GM19193 (cell line): ENCODE data around the gene ZNF550.
A peak's percentile ranks its signal among the peaks of the same experiment; 100 is the strongest.

Experiments
- POLR2A ChIP-seq: IDR thresholded peaks from 4 replicates; pipeline ENCODE4 v1.6.1; 2011; ENCODE audit not compliant: insufficient read depth, insufficient read length; ENCODE audit errors: extremely low read depth

Gene ZNF550

GRCh38 chr19:57559404-57560025, at the start of gene ZNF550:
TSS of gene ZNF550 (minus strand) at chr19:57559863. CDS start at chr19:57559682, 181 bp downstream.
- peak; percentile 66 for TF ChIP-seq POLR2A

DNA sequence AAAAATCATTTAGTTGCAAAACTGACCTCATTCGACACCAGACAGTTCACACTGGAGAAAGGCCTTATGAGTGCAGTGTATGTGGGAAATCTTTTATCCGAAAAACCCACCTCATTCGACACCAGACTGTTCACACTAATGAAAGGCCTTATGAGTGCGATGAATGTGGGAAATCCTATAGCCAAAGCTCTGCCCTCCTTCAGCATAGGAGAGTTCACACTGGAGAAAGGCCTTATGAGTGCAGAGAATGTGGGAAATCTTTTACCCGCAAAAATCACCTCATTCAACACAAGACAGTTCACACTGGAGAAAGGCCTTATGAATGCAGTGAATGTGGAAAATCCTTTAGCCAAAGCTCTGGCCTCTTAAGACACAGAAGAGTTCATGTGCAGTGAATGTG, 47.3 kb upstream of the ZNF550 start:
- no peak for TF ChIP-seq POLR2A

DNA sequence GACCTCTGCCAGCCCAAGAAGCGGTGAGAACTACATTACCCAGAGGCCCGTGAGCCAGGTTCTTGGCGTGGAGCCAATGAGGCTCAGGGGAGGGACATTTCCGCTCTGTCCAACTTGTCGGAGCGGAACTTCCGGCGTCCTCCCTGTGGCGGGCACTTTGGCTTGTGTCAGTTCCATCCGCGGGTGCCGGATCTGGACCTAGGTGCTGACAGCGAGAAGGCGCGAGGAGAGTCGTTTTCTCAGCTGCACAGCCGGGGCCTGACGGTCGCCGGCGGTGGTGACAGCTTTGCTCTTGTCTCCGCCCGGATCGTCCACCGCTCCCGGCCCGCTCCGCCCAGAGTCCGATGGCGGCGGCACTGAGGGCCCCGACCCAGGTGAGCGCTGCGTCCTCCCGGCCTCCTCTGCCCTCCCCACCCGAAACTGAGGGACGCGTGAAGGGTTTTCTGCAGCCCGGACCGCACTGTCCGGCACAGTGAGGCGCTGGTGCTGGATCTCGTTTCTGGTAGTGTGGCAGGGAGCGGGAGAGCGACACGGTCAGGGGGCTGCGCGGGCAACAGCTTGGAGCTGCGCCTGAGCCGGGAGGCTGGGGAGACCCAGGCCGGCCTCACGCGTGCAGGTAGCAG, 40.2 kb upstream of the ZNF550 start, which contains the start of gene ZNF530:
ZNF530 (plus strand) TSS at position 125 of the 623 bp plus-strand sequence. CDS start 4,461 bp downstream, outside the sequence.
- peak; percentile 57 for TF ChIP-seq POLR2A

DNA sequence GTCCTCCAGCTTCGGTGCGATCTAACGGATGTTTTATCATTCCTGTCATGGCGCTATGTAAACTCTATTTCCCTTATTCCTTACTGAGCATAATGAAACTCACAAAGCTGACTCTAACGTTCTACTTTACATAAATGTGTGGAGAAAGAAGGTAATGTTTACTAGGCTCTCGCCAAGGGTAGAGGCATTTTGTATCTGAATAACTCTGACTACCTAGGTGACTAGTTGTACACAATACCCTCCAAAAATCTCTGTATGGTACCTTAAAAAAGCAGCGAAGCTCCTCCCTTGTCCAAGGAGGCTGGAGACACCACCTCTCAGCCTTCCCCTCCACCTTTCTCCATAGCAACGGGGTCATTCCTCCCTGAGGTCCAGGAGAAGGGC, 39.7 kb upstream of the ZNF550 start:
- no peak for TF ChIP-seq POLR2A

DNA sequence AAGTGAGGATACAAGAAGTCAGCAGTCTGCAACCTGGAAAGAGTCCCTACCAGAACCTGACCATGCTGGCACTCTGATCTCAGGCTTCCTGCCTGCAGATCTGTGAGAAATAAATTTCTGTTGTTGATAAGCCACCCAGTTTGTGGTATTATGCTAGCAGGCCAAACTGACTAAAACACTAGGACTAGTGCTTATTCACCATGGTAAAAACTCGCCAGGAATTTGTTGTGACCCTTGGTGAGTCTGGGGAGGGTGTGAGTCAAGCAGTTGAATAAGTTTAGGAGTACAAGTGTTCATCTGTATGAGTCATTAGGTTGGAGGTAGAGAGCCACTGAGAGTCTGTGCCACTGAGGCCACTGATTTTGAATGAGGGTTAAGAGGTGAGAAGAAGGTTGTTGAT, 27.9 kb upstream of the ZNF550 start:
- TF ChIP-seq POLR2A, result no peak

DNA sequence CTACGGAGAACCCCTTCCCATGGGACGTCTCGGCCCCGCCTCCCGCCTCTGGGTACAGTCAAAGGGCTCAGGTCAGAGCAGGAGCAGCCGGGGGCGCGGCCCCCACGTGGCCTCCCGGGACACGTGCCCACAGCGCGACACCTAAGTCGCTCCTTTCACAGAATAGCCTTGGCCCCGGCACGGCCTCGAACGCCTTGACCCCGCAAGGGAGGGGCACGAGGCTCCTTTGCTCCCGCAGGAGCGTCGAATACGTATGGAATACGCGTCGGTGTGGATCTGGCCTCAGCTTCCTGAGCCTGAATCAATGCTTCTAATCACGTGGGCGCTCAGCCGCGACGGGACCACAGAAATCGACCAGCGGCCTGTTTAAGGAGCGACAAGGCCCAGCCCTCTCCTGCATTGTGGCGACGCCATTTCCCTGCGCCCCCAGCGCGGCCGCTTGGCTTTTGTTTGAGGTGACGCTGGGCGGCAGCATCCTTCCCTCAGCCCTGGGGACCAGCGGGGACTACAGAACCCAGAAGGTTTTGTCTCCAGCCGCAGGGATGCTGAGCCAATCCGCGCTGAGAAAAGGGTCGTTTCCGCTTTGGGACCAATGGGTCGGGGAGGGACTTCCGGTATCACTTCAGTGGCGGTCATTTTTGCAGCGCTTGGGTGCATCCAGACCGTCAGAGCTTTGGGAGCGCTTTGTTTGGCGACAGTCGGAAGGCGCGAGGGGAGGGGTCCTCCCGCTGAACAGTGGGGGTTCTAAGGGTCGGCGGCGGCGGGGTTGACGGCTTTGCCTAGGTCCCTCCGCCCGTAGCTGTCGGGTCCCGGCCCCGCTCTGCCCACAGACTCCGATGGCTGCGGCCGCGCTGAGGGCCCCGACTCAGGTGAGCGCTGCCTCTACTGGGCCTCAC, 24.1 kb upstream of the ZNF550 start, which contains the start of gene ZIK1:
ZIK1 (plus strand) TSS at position 625 of the 896 bp plus-strand sequence; CDS start at position 837, 212 bp downstream.
- peak; percentile 52 for TF ChIP-seq POLR2A

GRCh38 chr19:57583104-57583520, 23.4 kb upstream of the ZNF550 start:
- TF ChIP-seq POLR2A, result no peak

DNA sequence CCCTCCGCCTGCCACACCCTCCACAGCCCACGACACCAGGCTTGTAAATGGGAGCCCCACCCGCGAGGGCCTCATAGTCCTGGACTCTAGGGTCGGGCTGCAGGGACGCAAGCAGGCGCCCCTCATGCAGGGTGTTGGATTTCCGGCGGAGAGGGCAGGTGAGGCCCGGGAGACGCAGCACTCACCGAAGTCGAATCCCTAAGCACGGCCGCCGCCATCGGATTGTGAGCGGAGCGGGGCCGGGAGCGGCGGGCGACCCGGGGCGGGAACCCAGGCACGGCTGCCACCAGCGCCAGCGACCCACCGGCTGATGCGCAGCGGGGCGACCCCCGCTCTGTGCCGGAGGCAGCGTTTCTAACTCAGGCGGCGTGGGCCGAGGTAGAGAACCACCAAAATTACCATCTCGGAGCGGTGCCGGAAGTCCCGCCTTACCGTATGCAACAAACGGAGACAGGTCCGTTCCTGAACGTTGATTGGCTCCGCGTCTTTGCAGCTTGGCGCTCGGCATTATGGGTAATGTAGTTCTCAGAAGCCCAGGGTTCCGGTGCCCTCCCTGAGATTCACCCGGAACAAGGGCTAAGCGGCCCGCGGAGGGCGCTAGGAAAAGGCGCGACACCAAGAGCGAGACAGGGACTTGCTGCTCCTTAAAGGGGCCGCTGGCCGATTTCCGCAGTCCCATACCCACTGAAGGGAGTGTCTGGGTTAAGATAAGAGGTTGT, 19.0 kb upstream of the ZNF550 start, which contains the start of gene ZNF416:
ZNF416 (minus strand) TSS at position 425 of the 719 bp plus-strand sequence; CDS start at position 218, 207 bp downstream.
- peak; percentile 64 for TF ChIP-seq POLR2A

GRCh38 chr19:57576661-57577060, 17.0 kb upstream of the ZNF550 start:
- no peak for TF ChIP-seq POLR2A

DNA sequence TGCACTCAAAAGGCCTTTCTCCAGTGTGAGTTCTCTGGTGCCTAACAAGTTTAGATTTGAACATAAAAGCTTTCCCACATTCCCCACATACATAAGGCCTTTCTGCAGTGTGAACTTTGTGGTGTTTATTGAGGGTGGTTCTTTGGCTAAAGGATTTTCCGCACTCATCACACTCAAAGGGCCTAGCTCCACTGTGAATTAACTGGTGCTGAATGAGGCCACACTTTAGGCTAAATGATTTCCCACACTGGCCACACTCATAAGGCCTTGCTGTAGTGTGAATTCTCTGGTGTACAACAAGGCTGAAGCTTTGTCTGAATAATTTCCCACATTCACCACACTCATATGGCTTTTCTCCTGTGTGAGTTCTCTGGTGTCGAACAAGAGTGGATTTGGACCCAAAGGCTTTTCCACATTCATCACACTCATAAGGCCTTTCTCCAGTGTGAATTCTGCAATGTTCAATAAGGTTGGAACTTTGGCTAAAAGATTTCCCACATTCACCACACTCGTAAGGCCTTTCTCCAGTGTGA, 12.8 kb upstream of the ZNF550 start:
- no peak for TF ChIP-seq POLR2A

DNA sequence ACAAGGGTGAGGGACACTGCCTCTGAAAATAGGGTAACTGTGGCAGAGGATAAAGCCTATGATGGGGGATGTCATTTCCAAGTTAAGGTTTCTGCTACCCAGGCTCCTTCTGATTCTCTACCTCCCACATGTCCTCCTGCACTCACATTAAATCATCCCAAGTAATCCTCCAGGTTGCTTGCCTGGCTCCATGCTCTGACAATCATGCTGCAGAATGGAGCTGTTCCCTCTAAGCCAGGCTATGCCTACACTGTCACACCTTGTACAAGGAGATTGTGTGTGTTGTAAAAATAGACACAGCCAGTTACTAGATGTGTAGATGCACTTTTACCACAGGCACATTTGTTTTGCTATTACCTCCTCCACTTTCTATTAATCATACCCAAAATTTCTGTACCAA, 11.0 kb upstream of the ZNF550 start:
- TF ChIP-seq POLR2A, result no peak

DNA sequence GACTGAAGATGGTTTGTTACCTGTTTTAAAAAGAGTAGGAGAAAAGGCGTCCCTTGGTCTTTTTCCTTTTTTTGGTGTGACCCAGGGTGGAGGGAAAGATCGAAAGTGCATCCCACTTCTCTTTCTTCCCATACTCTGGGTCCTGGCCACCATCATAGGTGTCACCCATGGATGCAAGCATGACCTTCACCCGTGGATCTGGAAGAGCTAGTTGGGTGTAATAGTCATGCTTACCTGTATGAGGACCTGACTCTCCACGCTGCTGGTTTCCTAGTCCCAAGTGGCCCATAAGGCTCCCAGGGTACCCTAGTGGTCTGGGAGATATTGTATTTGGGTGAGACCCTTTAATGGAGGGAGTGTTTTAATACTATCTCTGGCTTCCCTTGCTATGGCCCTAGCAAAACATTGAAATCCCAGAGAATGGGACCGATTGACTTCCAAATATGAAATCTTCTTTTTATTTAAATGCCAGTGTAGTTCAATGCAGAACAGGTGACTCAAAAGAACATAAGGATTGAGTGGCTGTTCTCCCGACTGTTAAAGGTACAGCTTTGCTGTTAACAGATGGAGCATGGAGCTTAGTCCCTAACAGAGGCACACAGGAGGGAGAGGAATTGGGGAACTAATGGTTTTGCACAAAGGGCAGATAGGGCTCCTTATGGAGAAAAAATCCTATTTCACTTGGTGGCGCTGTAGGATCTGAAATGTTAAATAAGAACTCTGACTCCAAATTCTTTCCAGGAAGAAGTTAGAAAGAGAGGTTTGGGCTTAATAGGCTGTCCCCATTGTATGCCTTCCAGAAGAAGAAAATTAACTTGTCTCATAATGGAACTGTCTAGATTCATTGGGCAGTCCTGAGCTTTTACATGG, 7.0 kb upstream of the ZNF550 start:
- no peak for TF ChIP-seq POLR2A

DNA sequence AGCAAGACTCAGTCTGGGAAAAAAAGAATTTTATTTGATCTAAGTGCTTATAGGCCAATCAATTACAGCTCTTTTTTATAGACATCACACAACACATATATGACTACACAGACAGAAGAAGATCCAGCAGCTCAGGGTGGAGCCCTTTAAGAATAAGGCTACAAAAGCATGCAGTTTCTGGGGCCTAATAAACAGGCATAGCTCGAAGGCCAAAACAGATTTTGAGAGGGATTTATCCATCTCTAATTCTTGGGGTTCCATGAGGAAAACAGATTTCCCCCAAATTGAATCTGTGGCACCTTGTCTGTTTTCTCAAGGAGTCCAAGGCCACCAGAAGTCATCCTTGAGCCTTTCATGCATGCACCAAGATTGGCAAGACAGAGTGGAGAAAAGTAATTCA, 3.9 kb upstream of the ZNF550 start:
- no peak for TF ChIP-seq POLR2A
